ENCODE measurements around the gene SHISA8.

GRCh38 chr22:41893591-41894375 lies 21.1 kb downstream of the SHISA8 start:
- TF ChIP-seq CTCF (IDR thresholded peaks at IDR 0.05; ENCODE audit: low read depth, low read length, missing input control), result no peak
- TF ChIP-seq RAD21 (IDR thresholded peaks at IDR 0.05), result no peak
- no peak for TF ChIP-seq RXRA (IDR thresholded peaks at IDR 0.05)
- no peak for TF ChIP-seq ATF3 (IDR thresholded peaks at IDR 0.05)
- TF ChIP-seq TAF1 (conservative IDR thresholded peaks at IDR 0.05), result no peak
- TF ChIP-seq HNF4A (conservative IDR thresholded peaks at IDR 0.05), result no peak
- no peak for TF ChIP-seq FOXA1 (IDR thresholded peaks at IDR 0.05)
- TF ChIP-seq SP1 (IDR thresholded peaks at IDR 0.05), result no peak
